HEK293 (cell line): ENCODE measurements around the gene SNN.

Experiments
- YY1 ChIP-seq: fragments of 450-650 bp; formaldehyde crosslinking; IDR thresholded peaks from 2 replicates; pipeline ENCODE4 v1.5.1; 2018; ENCODE audit warnings: missing biosample characterization, missing genetic modification characterization
- ZBTB20 ChIP-seq: fragments of 450-650 bp; formaldehyde crosslinking; IDR thresholded peaks from 2 replicates; pipeline ENCODE4 v1.5.1; 2016; ENCODE audit warnings: missing biosample characterization, missing genetic modification characterization
- ZNF23 ChIP-seq: fragments of 450-650 bp; formaldehyde crosslinking; IDR thresholded peaks from 2 replicates; pipeline ENCODE4 v1.5.1; 2016; ENCODE audit warnings: missing biosample characterization, missing genetic modification characterization, borderline replicate concordance
- ZNF24 ChIP-seq: fragments of 450-650 bp; formaldehyde crosslinking; IDR thresholded peaks from 2 replicates; pipeline ENCODE4 v1.5.1; 2016; ENCODE audit warnings: missing biosample characterization, missing genetic modification characterization
- ZNF621 ChIP-seq: fragments of 450-650 bp; formaldehyde crosslinking; IDR thresholded peaks from 2 replicates; pipeline ENCODE4 v1.5.1; 2017; ENCODE audit warnings: missing biosample characterization, missing genetic modification characterization
- ZSCAN30 ChIP-seq: fragments of 450-650 bp; IDR thresholded peaks from 2 replicates; pipeline ENCODE4 v1.5.1; 2018; ENCODE audit warnings: missing biosample characterization, mild to moderate bottlenecking, missing genetic modification characterization, moderate library complexity
- TF ChIP-seq, protein P1 (sequence below): fragments of 450-650 bp; formaldehyde crosslinking; IDR thresholded peaks from 2 replicates; pipeline ENCODE4 v1.5.1; 2016; ENCODE audit warnings: missing biosample characterization, missing genetic modification characterization
- TF ChIP-seq, protein P2 (sequence below): fragments of 450-650 bp; formaldehyde crosslinking; IDR thresholded peaks from 2 replicates; pipeline ENCODE4 v1.5.1; 2017; ENCODE audit warnings: missing biosample characterization, missing genetic modification characterization
- TF ChIP-seq, protein P3 (sequence below): sonication (generic); formaldehyde crosslinking; IDR thresholded peaks from 2 replicates; pipeline ENCODE4 v1.8.1; 2022; ENCODE audit warnings: mild to moderate bottlenecking, moderate library complexity, missing genetic modification reagents
- TF ChIP-seq, protein P4 (sequence below): fragments of 450-650 bp; formaldehyde crosslinking; IDR thresholded peaks from 2 replicates; pipeline ENCODE4 v1.5.1; 2016; ENCODE audit warnings: missing biosample characterization, missing genetic modification characterization
- TF ChIP-seq, protein P5 (sequence below): fragments of 450-650 bp; formaldehyde crosslinking; IDR thresholded peaks from 2 replicates; pipeline ENCODE4 v1.5.1; 2016; ENCODE audit warnings: missing biosample characterization, missing genetic modification characterization

DNA sequence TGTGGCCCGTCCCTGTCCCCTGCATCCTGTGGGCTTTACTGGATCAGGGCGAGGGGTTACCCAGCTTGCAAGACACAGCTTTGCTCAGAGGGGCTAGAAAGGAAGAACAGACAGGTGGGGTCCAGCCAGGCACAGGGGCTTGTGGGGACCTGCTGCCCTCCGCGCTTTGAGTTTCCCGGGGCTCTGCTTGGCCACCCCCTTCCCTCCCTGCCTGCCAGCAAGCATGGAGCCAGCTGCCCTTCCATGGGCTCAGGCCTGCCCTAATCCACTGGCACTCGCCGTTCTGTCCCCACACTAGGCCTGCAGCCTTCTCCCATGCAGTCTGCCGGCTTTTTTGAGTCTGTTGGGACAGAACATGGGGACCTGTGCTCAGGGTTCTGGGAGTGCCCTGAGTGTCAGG lies 3.4 kb downstream of the SNN start:
- no peak for TF ChIP-seq ZNF24 (tag by site-specific recombination)
- TF ChIP-seq, protein P1, sequence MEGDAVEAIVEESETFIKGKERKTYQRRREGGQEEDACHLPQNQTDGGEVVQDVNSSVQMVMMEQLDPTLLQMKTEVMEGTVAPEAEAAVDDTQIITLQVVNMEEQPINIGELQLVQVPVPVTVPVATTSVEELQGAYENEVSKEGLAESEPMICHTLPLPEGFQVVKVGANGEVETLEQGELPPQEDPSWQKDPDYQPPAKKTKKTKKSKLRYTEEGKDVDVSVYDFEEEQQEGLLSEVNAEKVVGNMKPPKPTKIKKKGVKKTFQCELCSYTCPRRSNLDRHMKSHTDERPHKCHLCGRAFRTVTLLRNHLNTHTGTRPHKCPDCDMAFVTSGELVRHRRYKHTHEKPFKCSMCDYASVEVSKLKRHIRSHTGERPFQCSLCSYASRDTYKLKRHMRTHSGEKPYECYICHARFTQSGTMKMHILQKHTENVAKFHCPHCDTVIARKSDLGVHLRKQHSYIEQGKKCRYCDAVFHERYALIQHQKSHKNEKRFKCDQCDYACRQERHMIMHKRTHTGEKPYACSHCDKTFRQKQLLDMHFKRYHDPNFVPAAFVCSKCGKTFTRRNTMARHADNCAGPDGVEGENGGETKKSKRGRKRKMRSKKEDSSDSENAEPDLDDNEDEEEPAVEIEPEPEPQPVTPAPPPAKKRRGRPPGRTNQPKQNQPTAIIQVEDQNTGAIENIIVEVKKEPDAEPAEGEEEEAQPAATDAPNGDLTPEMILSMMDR (tag by site-specific recombination), result no peak
- TF ChIP-seq ZBTB20 (tag by site-specific recombination), result no peak
- no peak for TF ChIP-seq YY1
- TF ChIP-seq, protein P2, sequence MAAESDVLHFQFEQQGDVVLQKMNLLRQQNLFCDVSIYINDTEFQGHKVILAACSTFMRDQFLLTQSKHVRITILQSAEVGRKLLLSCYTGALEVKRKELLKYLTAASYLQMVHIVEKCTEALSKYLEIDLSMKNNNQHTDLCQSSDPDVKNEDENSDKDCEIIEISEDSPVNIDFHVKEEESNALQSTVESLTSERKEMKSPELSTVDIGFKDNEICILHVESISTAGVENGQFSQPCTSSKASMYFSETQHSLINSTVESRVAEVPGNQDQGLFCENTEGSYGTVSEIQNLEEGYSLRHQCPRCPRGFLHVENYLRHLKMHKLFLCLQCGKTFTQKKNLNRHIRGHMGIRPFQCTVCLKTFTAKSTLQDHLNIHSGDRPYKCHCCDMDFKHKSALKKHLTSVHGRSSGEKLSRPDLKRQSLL (tag by site-specific recombination), result no peak
- TF ChIP-seq, protein P3, sequence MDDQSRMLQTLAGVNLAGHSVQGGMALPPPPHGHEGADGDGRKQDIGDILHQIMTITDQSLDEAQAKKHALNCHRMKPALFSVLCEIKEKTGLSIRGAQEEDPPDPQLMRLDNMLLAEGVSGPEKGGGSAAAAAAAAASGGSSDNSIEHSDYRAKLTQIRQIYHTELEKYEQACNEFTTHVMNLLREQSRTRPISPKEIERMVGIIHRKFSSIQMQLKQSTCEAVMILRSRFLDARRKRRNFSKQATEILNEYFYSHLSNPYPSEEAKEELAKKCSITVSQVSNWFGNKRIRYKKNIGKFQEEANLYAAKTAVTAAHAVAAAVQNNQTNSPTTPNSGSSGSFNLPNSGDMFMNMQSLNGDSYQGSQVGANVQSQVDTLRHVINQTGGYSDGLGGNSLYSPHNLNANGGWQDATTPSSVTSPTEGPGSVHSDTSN (CRISPR knock-in tag), result no peak
- TF ChIP-seq, protein P4, sequence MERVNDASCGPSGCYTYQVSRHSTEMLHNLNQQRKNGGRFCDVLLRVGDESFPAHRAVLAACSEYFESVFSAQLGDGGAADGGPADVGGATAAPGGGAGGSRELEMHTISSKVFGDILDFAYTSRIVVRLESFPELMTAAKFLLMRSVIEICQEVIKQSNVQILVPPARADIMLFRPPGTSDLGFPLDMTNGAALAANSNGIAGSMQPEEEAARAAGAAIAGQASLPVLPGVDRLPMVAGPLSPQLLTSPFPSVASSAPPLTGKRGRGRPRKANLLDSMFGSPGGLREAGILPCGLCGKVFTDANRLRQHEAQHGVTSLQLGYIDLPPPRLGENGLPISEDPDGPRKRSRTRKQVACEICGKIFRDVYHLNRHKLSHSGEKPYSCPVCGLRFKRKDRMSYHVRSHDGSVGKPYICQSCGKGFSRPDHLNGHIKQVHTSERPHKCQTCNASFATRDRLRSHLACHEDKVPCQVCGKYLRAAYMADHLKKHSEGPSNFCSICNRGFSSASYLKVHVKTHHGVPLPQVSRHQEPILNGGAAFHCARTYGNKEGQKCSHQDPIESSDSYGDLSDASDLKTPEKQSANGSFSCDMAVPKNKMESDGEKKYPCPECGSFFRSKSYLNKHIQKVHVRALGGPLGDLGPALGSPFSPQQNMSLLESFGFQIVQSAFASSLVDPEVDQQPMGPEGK, result no peak
- TF ChIP-seq ZNF621 (tag by site-specific recombination), result no peak
- TF ChIP-seq ZNF23 (tag by site-specific recombination), result no peak
- TF ChIP-seq, protein P5, sequence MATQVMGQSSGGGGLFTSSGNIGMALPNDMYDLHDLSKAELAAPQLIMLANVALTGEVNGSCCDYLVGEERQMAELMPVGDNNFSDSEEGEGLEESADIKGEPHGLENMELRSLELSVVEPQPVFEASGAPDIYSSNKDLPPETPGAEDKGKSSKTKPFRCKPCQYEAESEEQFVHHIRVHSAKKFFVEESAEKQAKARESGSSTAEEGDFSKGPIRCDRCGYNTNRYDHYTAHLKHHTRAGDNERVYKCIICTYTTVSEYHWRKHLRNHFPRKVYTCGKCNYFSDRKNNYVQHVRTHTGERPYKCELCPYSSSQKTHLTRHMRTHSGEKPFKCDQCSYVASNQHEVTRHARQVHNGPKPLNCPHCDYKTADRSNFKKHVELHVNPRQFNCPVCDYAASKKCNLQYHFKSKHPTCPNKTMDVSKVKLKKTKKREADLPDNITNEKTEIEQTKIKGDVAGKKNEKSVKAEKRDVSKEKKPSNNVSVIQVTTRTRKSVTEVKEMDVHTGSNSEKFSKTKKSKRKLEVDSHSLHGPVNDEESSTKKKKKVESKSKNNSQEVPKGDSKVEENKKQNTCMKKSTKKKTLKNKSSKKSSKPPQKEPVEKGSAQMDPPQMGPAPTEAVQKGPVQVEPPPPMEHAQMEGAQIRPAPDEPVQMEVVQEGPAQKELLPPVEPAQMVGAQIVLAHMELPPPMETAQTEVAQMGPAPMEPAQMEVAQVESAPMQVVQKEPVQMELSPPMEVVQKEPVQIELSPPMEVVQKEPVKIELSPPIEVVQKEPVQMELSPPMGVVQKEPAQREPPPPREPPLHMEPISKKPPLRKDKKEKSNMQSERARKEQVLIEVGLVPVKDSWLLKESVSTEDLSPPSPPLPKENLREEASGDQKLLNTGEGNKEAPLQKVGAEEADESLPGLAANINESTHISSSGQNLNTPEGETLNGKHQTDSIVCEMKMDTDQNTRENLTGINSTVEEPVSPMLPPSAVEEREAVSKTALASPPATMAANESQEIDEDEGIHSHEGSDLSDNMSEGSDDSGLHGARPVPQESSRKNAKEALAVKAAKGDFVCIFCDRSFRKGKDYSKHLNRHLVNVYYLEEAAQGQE (tag by site-specific recombination), result no peak
- no peak for TF ChIP-seq ZSCAN30
